T-cell (primary cell): ENCODE measurements around the gene PPTC7. TPM values are rescaled to one million over a fixed set of nuclear protein-coding genes. Genes with fewer than 3 reads are reported as not detected.

ENCODE experiments used
- ATAC-seq, 4 experiments: fragments of 200-7000 bp in 3 of 4; fragments of 150-1000 bp in 1 of 4; cut with Tn5 transposase; replicated peaks in 1 of 4; 1 replicate in 3 of 4; 2 replicates in 1 of 4; pipeline ENCODE4 v1.10.0; 2021; ENCODE audit warnings: moderate library complexity in 3 of 4, mild to moderate bottlenecking in 2 of 4, moderate number of reproducible peaks in 1 of 4
- CTCF ChIA-PET, 2 donors: fragments of 300-600 bp; sonication (Branson Sonifier 250); formaldehyde crosslinking; loops; one replicate each; lab custom pipeline; 2022; ENCODE audit warnings: antibody characterized with exemption in 2 of 2; lab: Charles Lee
- POLR2A ChIA-PET, 2 donors: fragments of 300-600 bp; sonication (Branson Sonifier 250); formaldehyde crosslinking; loops; one replicate each; lab custom pipeline; 2022; ENCODE audit warnings: antibody characterized with exemption in 2 of 2; lab: Charles Lee
- DNase-seq, 35 experiments: peaks; one replicate each; pipeline versions ENCODE4 v3.0.0 to v3.0.0-alpha.2; 2013 to 2023
- H3K27ac ChIP-seq: one replicate; pipeline ENCODE4 v1.5.1; 2013; ENCODE audit warnings: low read length
- H3K27me3 ChIP-seq, 2 experiments: replicated peaks in 1 of 2; 1 replicate in 1 of 2; 2 replicates in 1 of 2; pipeline versions ENCODE4 v1.6.1 to v1.7.0; 2013; ENCODE audit warnings: low read length in 1 of 2, mixed read lengths in 1 of 2; ENCODE audit not compliant: control insufficient read depth in 2 of 2, insufficient read depth in 2 of 2; ENCODE audit errors: extremely low read depth in 1 of 2
- H3K36me3 ChIP-seq, 2 donors: 1 replicate in 1 of 2; 2 replicates in 1 of 2; pipeline versions ENCODE4 v1.6.1 to v1.7.0; 2013; ENCODE audit warnings: low read length in 1 of 2; ENCODE audit not compliant: control insufficient read depth in 2 of 2, insufficient read depth in 1 of 2; ENCODE audit errors: extremely low read depth in 1 of 2
- H3K4me1 ChIP-seq, 2 experiments: 1 replicate in 1 of 2; 2 replicates in 1 of 2; pipeline versions ENCODE4 v1.6.1 to v1.7.0; 2013; ENCODE audit warnings: low read length in 2 of 2, mixed read lengths in 1 of 2; ENCODE audit not compliant: insufficient read depth in 2 of 2, control insufficient read depth in 1 of 2; ENCODE audit errors: extremely low read depth in 1 of 2
- H3K4me3 ChIP-seq, 2 donors: 1 replicate in 1 of 2; 2 replicates in 1 of 2; pipeline versions ENCODE4 v1.5.1 to v1.7.0; 2013; ENCODE audit warnings: mild to moderate bottlenecking in 2 of 2, low read length in 1 of 2, moderate library complexity in 1 of 2; ENCODE audit not compliant: control insufficient read depth in 1 of 2; ENCODE audit errors: extremely low read depth in 1 of 2
- H3K9me3 ChIP-seq: 2 replicates; pipeline ENCODE4 v1.7.0; 2013
- H3K27ac Mint-ChIP-seq, 2 donors: one replicate each; pipeline ENCODE4 v1.8.0; 2020 to 2021; ENCODE audit warnings: mild to moderate bottlenecking in 2 of 2, mixed read lengths in 2 of 2
- H3K27me3 Mint-ChIP-seq, 2 donors: one replicate each; pipeline ENCODE4 v1.8.0; 2021 to 2022; ENCODE audit warnings: mixed read lengths in 2 of 2
- H3K36me3 Mint-ChIP-seq: one replicate; pipeline ENCODE4 v1.8.0; 2021; ENCODE audit warnings: mixed read lengths
- H3K4me1 Mint-ChIP-seq, 3 donors: one replicate each; pipeline ENCODE4 v1.8.0; 2020 to 2022; ENCODE audit warnings: mixed read lengths in 3 of 3, mild to moderate bottlenecking in 1 of 3
- H3K4me3 Mint-ChIP-seq, 3 donors: one replicate each; pipeline ENCODE4 v1.8.0; 2020 to 2022; ENCODE audit warnings: mild to moderate bottlenecking in 3 of 3, mixed read lengths in 3 of 3, moderate library complexity in 3 of 3
- H3K9me3 Mint-ChIP-seq, 3 donors: one replicate each; pipeline ENCODE4 v1.8.0; 2020 to 2022; ENCODE audit warnings: mixed read lengths in 3 of 3
- WGBS: methylation state at CpG from one replicate; pipeline ENCODE4 v1.1.5; 2013; ENCODE audit warnings: missing lambda C conversion rate; ENCODE audit not compliant: insufficient coverage; 5-methylcytosine and 5-hydroxymethylcytosine counted together
- total RNA-seq, 35 experiments: library from RNA in 6 of 35; stranded (reverse) in 6 of 35; fragments of 120-200 nt in 1 of 35; gene quantifications; one replicate each; pipeline versions ENCODE4 v1.2.1 to v1.2.4 and lab custom pipeline; 2013 to 2026

Gene PPTC7, protein sequence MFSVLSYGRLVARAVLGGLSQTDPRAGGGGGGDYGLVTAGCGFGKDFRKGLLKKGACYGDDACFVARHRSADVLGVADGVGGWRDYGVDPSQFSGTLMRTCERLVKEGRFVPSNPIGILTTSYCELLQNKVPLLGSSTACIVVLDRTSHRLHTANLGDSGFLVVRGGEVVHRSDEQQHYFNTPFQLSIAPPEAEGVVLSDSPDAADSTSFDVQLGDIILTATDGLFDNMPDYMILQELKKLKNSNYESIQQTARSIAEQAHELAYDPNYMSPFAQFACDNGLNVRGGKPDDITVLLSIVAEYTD
- total RNA-seq (10 to 100 TPM; 36.0 to 38.1 (median 36.6) TPM), total RNA-seq (lab: John Stamatoyannopoulos, UW) (31.7 to 314 (median 79.7) reads per million in 29 experiments)
- total RNA-seq (2013): 29.3 TPM

DNA sequence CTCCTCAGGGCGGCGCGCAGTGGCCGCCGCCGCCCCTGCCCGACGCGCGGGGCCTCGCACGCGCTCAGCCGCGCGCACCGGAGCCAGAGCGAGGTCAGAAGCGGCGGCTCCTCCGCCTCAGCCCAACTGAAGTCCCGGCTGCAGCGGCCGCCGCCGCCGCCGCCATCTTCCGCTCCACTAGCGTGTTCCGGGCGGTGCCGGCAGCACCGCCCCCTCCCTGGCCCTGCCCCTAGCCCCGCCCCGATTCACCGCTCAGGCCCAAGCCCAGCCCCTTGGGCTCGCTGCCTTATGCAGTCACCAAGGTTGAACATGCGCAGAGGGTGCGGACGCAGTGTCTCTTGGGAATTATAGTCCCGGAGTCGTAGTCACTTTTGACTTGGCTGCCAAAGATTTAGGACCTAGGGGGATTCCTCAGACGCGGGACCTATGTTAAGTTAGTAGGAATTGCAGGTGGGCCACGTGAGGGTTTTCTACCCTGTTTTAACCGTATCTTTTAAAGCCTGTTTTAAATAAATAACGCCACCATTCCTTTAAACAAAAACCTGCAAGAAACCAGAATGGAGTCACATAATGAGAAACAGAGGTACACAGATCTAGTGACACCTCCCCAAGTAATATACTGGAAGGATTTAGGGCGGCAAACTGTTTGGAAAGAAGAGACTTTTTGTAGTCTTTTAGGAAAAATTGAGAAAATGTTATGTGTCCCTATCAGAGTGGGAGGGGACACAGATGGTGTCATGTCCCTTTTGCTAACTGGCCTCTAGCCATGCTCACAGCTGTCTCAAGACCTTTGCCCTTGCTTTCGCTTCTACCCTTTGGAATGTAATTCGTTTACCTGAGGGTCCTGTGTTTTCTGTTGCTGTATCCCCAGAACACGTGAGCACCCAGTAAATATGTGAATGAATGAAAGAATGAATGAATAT, at the start of gene PPTC7:
Gene PPTC7, minus strand, starts transcription at position 182 of the 923 bp plus-strand sequence. CDS start 287 bp downstream, outside the sequence.
- ChIA-PET POLR2A (no interaction called here), CTCF (interaction anchor here (1.1 to 2.8 kb wide), 2 partner anchors 17 kb away, joined by 3 to 10 read pairs; no protein-coding TSS in a partner anchor)
- ATAC-seq (peak; percentile 93 to 98 (median 94)), DNase-seq (peak; percentile 90 to 98 (median 96))
- H3K9me3 Mint-ChIP-seq: no peaks in the 10 kb centered on the region
- Histone ChIP-seq H3K4me1 (peaks cover 43 to 60% of the 10 kb centered on the region in 2 experiments), H3K4me3 (peak within 1 kb of the TSS; percentile 85 to 96), H3K9me3 (no peaks in the 10 kb centered on the region), H3K27me3 (no peaks in the 10 kb centered on the region), H3K27ac (peak within 1 kb of the TSS; percentile 85), H3K36me3 (no peaks in the 10 kb centered on the region)
- peak within 1 kb of the TSS; percentile 90 to 93 (median 91) for H3K4me3 Mint-ChIP-seq
- H3K27ac Mint-ChIP-seq: peak within 1 kb of the TSS; percentile 96
- peaks cover 64 to 66% (median 66%) of the 10 kb centered on the region in 3 donors for H3K4me1 Mint-ChIP-seq
- WGBS: 0% methylated on average over 43 of the region's 52 CpGs
- no peaks in the 10 kb centered on the region for H3K27me3 Mint-ChIP-seq
- H3K36me3 Mint-ChIP-seq: peaks cover 5% of the 10 kb centered on the region

DNA sequence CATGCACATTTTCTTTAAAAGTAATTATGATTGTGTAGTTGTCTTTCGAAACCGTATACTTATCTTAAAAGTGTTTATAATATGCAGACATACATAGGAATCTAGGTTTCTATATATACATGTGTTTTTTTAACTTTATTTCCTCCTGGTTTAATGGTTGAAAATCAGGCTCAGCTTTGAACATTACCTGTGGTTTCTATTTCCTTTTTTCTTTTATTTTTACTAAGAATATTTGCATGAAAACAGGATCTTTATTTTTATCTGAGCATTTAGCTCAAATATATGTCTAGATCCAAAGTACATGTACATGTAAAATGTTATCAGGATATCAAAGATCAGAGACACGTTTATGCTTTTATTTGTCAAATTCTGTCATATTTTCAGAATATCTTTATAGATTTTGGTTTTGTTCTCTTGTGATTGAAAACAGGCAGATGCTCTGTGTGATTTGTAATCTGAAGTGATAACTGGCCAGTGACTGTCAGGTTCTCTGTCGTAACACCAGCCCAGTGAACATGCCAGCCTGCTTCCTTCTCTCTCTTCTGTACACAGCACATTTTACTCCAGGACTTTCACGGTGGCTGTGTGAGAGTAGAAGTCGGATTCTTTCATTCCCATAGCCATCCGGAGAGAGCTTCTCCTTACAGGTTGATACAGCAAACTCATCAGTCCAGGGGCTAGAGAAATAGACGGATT, 44.5 kb upstream of the PPTC7 start:
- Histone ChIP-seq H3K9me3 (no peaks in the 10 kb centered on the region), H3K4me3 (no peak overlapping the region), H3K4me1 (peaks cover 11 to 13% of the 10 kb centered on the region in 2 experiments), H3K36me3 (no peaks in the 10 kb centered on the region), H3K27me3 (no peaks in the 10 kb centered on the region), H3K27ac (no peak overlapping the region)
- CTCF ChIA-PET: interaction anchor here (0.5 to 0.7 kb wide), 5 partner anchors 74 to 1470 kb away, joined by 3 to 8 read pairs (median 3); no protein-coding TSS in a partner anchor
- POLR2A ChIA-PET: interaction anchor here (0.7 to 0.9 kb wide), 2 partner anchors 25 to 68 kb away, joined by 3 to 7 read pairs; no protein-coding TSS in a partner anchor
- no peak for DNase-seq
- 40% methylated on average over 1 of the region's 8 CpGs for WGBS
- Mint-ChIP-seq H3K36me3 (peaks cover 12% of the 10 kb centered on the region), H3K27ac (peak overlapping the region; percentile 79 to 80), H3K4me1 (peaks cover 11 to 23% (median 13%) of the 10 kb centered on the region in 3 donors), H3K4me3 (peak overlapping the region; percentile 17 to 48 (median 41)), H3K27me3 (no peaks in the 10 kb centered on the region), H3K9me3 (no peaks in the 10 kb centered on the region)
- no peak for ATAC-seq

DNA sequence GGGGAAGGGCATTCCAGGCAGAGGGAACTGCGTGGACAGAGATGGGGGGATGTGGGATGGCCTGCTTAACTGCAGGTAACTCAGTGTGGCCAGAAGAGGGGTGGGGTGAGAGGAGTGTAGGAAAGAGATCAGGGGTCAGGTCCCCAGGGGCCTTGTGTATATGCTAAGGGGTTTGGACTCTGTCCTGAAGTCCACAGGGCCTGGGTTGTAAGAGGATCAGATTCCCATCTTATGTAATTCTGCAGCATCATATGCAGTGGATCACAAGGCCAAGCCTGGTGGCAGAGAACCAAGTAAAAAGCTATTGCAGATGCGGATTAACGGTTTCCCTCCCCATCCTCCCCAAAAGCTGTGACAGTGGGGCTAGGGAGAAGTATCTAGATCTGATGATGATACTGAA, 39.5 kb upstream of the PPTC7 start:
- POLR2A ChIA-PET: no interaction called here
- Histone ChIP-seq H3K9me3 (no peaks in the 10 kb centered on the region), H3K27me3 (no peaks in the 10 kb centered on the region), H3K36me3 (no peaks in the 10 kb centered on the region), H3K27ac (no peak overlapping the region), H3K4me1 (peaks cover 6% of the 10 kb centered on the region in 2 experiments), H3K4me3 (no peak overlapping the region)
- peaks cover 6 to 11% (median 7%) of the 10 kb centered on the region in 3 donors for H3K4me1 Mint-ChIP-seq
- H3K36me3 Mint-ChIP-seq: no peaks in the 10 kb centered on the region
- CTCF ChIA-PET: interaction anchor here in 1 of 2 donors (0.6 to 0.7 kb wide), 2 partner anchors 153 to 666 kb away, joined by 3 read pairs; no protein-coding TSS in a partner anchor
- ATAC-seq (no peak), DNase-seq (no peak)
- no peak overlapping the region for H3K27ac Mint-ChIP-seq
- 100% methylated on average over 1 of the region's 3 CpGs for WGBS
- no peak overlapping the region for H3K4me3 Mint-ChIP-seq
- no peaks in the 10 kb centered on the region for H3K9me3 Mint-ChIP-seq
- no peaks in the 10 kb centered on the region for H3K27me3 Mint-ChIP-seq

DNA sequence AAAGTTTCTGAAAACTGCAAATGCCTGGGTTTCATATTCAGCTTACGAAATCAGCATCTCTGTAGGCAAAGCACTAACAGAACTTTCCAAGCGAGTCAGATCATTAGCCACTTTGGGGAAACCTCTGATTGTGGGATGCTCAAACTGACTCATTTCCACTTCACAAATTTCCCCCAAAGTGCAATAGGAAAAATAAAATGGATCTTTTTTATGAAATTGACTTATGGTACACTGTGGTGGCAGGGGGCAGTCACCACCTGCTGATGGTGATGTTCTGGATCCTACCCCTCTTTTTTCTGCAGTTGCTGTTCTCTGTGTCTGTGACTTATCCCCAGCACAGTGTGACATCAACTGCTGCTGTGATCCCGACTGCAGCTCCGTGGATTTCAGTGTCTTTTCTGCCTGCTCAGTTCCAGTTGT, 36.4 kb upstream of the PPTC7 start:
- no peak overlapping the region for H3K4me3 Mint-ChIP-seq
- CTCF ChIA-PET: interaction anchor here in 1 of 2 donors (1.4 kb wide), 1 partner anchor 78 kb away, joined by 3 read pairs; no protein-coding TSS in a partner anchor
- H3K27me3 ChIP-seq: no peaks in the 10 kb centered on the region
- no peak overlapping the region for H3K4me3 ChIP-seq
- peaks cover 0 to under 1% of the 10 kb centered on the region in 2 experiments for H3K4me1 ChIP-seq
- H3K36me3 Mint-ChIP-seq: no peaks in the 10 kb centered on the region
- H3K27me3 Mint-ChIP-seq: no peaks in the 10 kb centered on the region
- H3K9me3 ChIP-seq: no peaks in the 10 kb centered on the region
- 64% methylated on average over 2 of the region's 4 CpGs for WGBS
- H3K9me3 Mint-ChIP-seq: no peaks in the 10 kb centered on the region
- no peaks in the 10 kb centered on the region for H3K36me3 ChIP-seq
- POLR2A ChIA-PET: interaction anchor here in 1 of 2 donors (0.6 kb wide), 1 partner anchor 741 kb away, joined by 4 read pairs; no protein-coding TSS in a partner anchor
- ATAC-seq (peak in 2 of 4 experiments; percentile 35 to 55), DNase-seq (peak in 2 of 35 experiments; percentile 7 to 39)
- H3K4me1 Mint-ChIP-seq: peaks cover 0 to 3% (median under 1%) of the 10 kb centered on the region in 3 donors
- H3K27ac Mint-ChIP-seq: no peak overlapping the region
- H3K27ac ChIP-seq: no peak overlapping the region

DNA sequence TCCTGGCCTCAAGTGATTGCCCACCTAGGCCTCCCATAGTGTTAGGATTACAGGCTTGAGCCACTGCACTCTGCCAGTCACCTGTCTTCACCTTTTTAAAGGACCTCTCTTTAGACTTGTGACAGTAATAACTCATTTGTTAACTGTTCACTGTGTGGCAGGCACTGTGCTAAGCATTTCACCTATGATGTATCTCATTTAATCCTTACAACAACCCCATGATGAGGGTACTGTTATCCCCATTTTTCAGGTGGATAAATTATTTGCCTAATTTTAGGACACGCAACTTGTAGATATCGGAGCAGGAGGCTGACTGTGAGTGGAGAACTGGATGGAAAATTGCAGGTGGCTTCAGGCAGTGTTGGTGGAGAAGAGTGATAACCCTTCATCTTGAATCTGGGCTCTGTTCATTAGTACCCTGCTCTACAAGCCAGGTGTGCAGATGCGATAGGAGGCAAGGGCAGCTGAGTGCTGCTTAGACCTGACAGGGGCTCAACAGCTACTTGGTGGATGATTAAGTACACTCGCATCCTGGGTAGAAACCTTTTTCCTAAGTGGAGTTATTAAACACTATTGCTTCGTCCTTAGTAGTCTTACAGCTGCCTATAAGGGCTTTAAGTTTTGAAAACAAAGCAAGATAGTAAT, 33.5 kb upstream of the PPTC7 start:
- WGBS: 80% methylated on average over 1 of the region's 5 CpGs
- no peaks in the 10 kb centered on the region for H3K36me3 ChIP-seq
- H3K4me3 Mint-ChIP-seq: no peak overlapping the region
- no peaks in the 10 kb centered on the region for H3K9me3 Mint-ChIP-seq
- DNase-seq: no peak
- no peaks in the 10 kb centered on the region for H3K36me3 Mint-ChIP-seq
- no peak overlapping the region for H3K27ac Mint-ChIP-seq
- no peak overlapping the region for H3K27ac ChIP-seq
- ChIA-PET POLR2A (no interaction called here), CTCF (interaction anchor here in 1 of 2 donors (0.5 to 0.6 kb wide), 2 partner anchors 17 to 168 kb away, joined by 4 to 6 read pairs; no protein-coding TSS in a partner anchor)
- ATAC-seq: no peak
- no peaks in the 10 kb centered on the region for H3K27me3 Mint-ChIP-seq
- peaks cover 0 to 13% of the 10 kb centered on the region in 2 experiments for H3K4me1 ChIP-seq
- H3K4me1 Mint-ChIP-seq: peaks cover 0 to 8% (median 4%) of the 10 kb centered on the region in 3 donors
- no peaks in the 10 kb centered on the region for H3K27me3 ChIP-seq
- no peaks in the 10 kb centered on the region for H3K9me3 ChIP-seq
- no peak overlapping the region for H3K4me3 ChIP-seq
